Osteoblast (primary cell): ENCODE data around the gene PRR5. TPM values are rescaled to one million over a fixed set of nuclear protein-coding genes. Genes with fewer than 3 reads are reported as not detected.

Experiments used
- DNase-seq: peaks from one replicate; pipeline ENCODE4 v3.0.0; 2011; ENCODE audit warnings: low spot score, mixed read lengths; ENCODE audit not compliant: insufficient read length; ENCODE audit errors: missing footprints
- H2AFZ ChIP-seq: 2 replicates; pipeline ENCODE4 v1.6.0; 2011; ENCODE audit warnings: mild to moderate bottlenecking, low read length
- H3K27ac ChIP-seq: 2 replicates; pipeline ENCODE4 v1.5.1; 2011; ENCODE audit warnings: mild to moderate bottlenecking, low read depth, low read length, moderate library complexity
- H3K27me3 ChIP-seq: 2 replicates; pipeline ENCODE4 v1.6.0; 2012; ENCODE audit warnings: mild to moderate bottlenecking, control low read depth, inconsistent platforms, low read length, moderate library complexity; ENCODE audit not compliant: insufficient read depth
- H3K36me3 ChIP-seq: 2 replicates; pipeline ENCODE4 v1.5.1; 2011; ENCODE audit warnings: mild to moderate bottlenecking, low read length, control low read depth, moderate library complexity; ENCODE audit not compliant: insufficient read depth
- H3K4me1 ChIP-seq: 2 replicates; pipeline ENCODE4 v1.5.1; 2011; ENCODE audit warnings: mild to moderate bottlenecking, low read length, control low read depth, moderate library complexity; ENCODE audit not compliant: insufficient read depth
- H3K4me2 ChIP-seq: 2 replicates; pipeline ENCODE4 v1.6.0; 2011; ENCODE audit warnings: mild to moderate bottlenecking, low read length; ENCODE audit not compliant: insufficient read depth
- H3K4me3 ChIP-seq: fragments of 200-600 bp; sonication (generic); 3 replicates; pipeline ENCODE4 v1.5.1; 2012; ENCODE audit warnings: mild to moderate bottlenecking, low read length, inconsistent platforms; ENCODE audit not compliant: insufficient read depth
- H3K79me2 ChIP-seq: 2 replicates; pipeline ENCODE4 v1.6.0; 2012; ENCODE audit warnings: mild to moderate bottlenecking, low read length, control low read depth, inconsistent platforms; ENCODE audit not compliant: insufficient read depth
- H3K9me3 ChIP-seq: 2 replicates; pipeline ENCODE4 v1.5.1; 2011; ENCODE audit warnings: low read depth, low read length, control low read depth
- H4K20me1 ChIP-seq: 2 replicates; pipeline ENCODE4 v1.6.0; 2012; ENCODE audit warnings: mild to moderate bottlenecking, low read length, control low read depth; ENCODE audit not compliant: insufficient read depth
- CTCF ChIP-seq: IDR thresholded peaks from 2 replicates; pipeline ENCODE4 v1.5.1; 2011; ENCODE audit warnings: mild to moderate bottlenecking, low read depth, low read length, moderate library complexity; ENCODE audit errors: extremely low read depth
- total RNA-seq: library from RNA; depleted of rRNA; stranded (reverse); fragments of >200 nt; gene quantifications from 2 replicates; pipeline ENCODE4 v1.2.3, GENCODE V29; 2012

The PRR5 gene
- total RNA-seq, 1 donor: 14.8 TPM

GRCh38 chr22:44752285-44753188 is 50.5 kb downstream of the PRR5 start, which contains the start of gene ARHGAP8:
TSS of gene ARHGAP8 (plus strand) at chr22:44752575. CDS start at chr22:44786528, 33,953 bp downstream.
- Histone ChIP-seq H3K4me3 (no peak within 1 kb of the TSS), H4K20me1 (no peaks in the 10 kb centered on the region), H3K4me2 (peak within 1 kb of the TSS; percentile 19), H3K4me1 (peaks cover 7% of the 10 kb centered on the region), H3K36me3 (no peaks in the 10 kb centered on the region), H3K79me2 (no peaks in the 10 kb centered on the region), H3K9me3 (no peaks in the 10 kb centered on the region), H3K27ac (no peak within 1 kb of the TSS), H3K27me3 (peaks cover 49% of the 10 kb centered on the region), H2AFZ (no peak within 1 kb of the TSS)
- peak; percentile 46 for DNase-seq
- no peak for TF ChIP-seq CTCF

- Histone ChIP-seq H3K36me3 (no peaks in the 10 kb centered on the region), H4K20me1 (no peaks in the 10 kb centered on the region), H3K4me2 (peak overlapping the region; percentile 19), H2AFZ (no peak overlapping the region), H3K79me2 (no peaks in the 10 kb centered on the region), H3K9me3 (no peaks in the 10 kb centered on the region), H3K27ac (no peak overlapping the region), H3K4me1 (peaks cover 7% of the 10 kb centered on the region), H3K4me3 (no peak overlapping the region), H3K27me3 (peaks cover 49% of the 10 kb centered on the region)
- TF ChIP-seq CTCF: no peak
- DNase-seq: peak; percentile 85
Measured at GRCh38 chr22:44753189-44754042, 51.4 kb downstream of the PRR5 start.

- no peaks in the 10 kb centered on the region for H4K20me1 ChIP-seq
- H3K4me3 ChIP-seq: no peak overlapping the region
- no peak overlapping the region for H3K4me2 ChIP-seq
- peaks cover 7% of the 10 kb centered on the region for H3K4me1 ChIP-seq
- TF ChIP-seq CTCF: no peak
- H3K36me3 ChIP-seq: no peaks in the 10 kb centered on the region
- H3K9me3 ChIP-seq: no peaks in the 10 kb centered on the region
- H3K79me2 ChIP-seq: no peaks in the 10 kb centered on the region
- no peak for DNase-seq
- no peak overlapping the region for H3K27ac ChIP-seq
- H2AFZ ChIP-seq: no peak overlapping the region
- H3K27me3 ChIP-seq: peaks cover 49% of the 10 kb centered on the region
Measured at GRCh38 chr22:44754998-44755397, 53.0 kb downstream of the PRR5 start.
